Activated CD4-positive, alpha-beta T cell treated with anti-CD3 and anti-CD28 coated beads, Interleukin-2, amount 10 ng/mL, durations not matched to agents 7 days and 5 days (primary cell): Measurements from ENCODE around the gene TGFB3. TPM values are rescaled to one million over a fixed set of nuclear protein-coding genes. Genes with fewer than 3 reads are reported as not detected.
"Not testable (repeated sequence)": the region's sequence is repeated elsewhere in the genome, so short reads cannot be mapped to it uniquely, and the experiment has no call there.

ENCODE experiments used
- CTCF ChIA-PET: fragments of 350-600 bp; sonication (Branson Sonifier 250); formaldehyde crosslinking; loops from one replicate; lab custom pipeline; 2021; ENCODE audit warnings: antibody characterized with exemption; lab: Charles Lee
- POLR2A ChIA-PET: fragments of 350-600 bp; sonication (Branson Sonifier 250); formaldehyde crosslinking; loops from one replicate; lab custom pipeline; 2021; ENCODE audit warnings: antibody characterized with exemption; lab: Charles Lee
- DNase-seq: peaks from one replicate; pipeline ENCODE4 v3.0.0-alpha.2; 2020
- H3K27ac Mint-ChIP-seq: one replicate; pipeline ENCODE4 v1.8.0; 2021; ENCODE audit warnings: mild to moderate bottlenecking, moderate library complexity, mixed read lengths
- H3K27me3 Mint-ChIP-seq: one replicate; pipeline ENCODE4 v1.8.0; 2021; ENCODE audit warnings: mixed read lengths
- H3K36me3 Mint-ChIP-seq: one replicate; pipeline ENCODE4 v1.8.0; 2021; ENCODE audit warnings: low read depth, mixed read lengths
- H3K4me1 Mint-ChIP-seq: one replicate; pipeline ENCODE4 v1.8.0; 2021; ENCODE audit warnings: mixed read lengths
- H3K4me3 Mint-ChIP-seq: one replicate; pipeline ENCODE4 v1.8.0; 2021; ENCODE audit warnings: mild to moderate bottlenecking, moderate library complexity, mixed read lengths
- H3K9me3 Mint-ChIP-seq: one replicate; pipeline ENCODE4 v1.8.0; 2021; ENCODE audit warnings: mixed read lengths
- total RNA-seq, 2 experiments: library from RNA; stranded (reverse); gene quantifications; one replicate each; pipeline ENCODE4 v1.2.3, GENCODE V29; 2021

Gene TGFB3
- total RNA-seq: 1 to 10 TPM; 1.5 to 1.9 TPM

DNA sequence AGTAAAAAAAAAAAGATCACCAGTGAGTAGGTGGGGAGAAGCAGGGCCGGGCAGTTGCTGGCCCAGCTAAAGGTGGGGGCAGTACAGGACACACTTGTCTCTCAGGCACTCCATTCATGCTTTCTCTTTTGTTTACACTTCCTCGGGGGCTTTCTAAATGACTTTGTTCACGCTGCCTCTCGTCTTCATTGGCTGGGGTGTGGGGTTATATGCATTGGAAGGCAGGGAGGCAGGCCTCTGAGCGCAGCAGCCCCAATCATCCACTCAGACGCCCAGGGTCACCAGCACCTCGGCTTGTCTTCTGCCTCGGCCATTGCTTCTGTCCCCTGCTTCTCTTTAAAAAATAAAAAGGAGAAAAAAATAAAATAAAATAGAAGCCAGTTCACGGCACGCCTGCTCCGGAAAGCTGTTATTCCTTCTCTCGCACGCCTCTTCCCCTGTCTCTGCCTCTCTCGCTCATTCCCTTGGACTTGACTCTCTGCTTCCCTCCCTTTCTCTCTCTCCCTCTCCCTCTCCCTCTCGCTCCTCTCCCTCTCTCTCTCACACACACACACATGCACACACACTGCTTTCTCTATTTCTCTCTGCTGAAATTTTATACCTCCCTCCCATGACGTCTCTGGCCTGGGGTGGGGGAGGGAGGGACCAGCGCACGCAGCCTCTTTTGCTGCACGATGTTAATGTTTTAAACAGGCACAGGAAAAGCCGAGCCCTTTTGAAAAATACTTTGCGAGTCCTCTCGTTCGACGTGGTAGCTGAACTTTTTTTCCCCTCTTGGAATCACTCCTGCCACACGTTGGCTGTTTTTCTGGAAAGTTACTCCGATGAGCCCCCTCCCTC, at the start of gene TGFB3:
Gene TGFB3 (minus strand): TSS at position 570 of the 840 bp plus-strand sequence. CDS start 1,102 bp downstream, outside the sequence.
- Mint-ChIP-seq H3K36me3 (no peaks in the 10 kb centered on the region), H3K27ac (peak within 1 kb of the TSS; percentile 82), H3K4me1 (peaks cover 59% of the 10 kb centered on the region), H3K27me3 (peaks cover 6% of the 10 kb centered on the region), H3K9me3 (no peaks in the 10 kb centered on the region), H3K4me3 (peak within 1 kb of the TSS; percentile 72)
- peak; percentile 62 for DNase-seq
- POLR2A ChIA-PET: interaction anchor here (0.7 kb wide), 1 partner anchor 272 kb away, joined by 3 read pairs; no protein-coding TSS in a partner anchor
- CTCF ChIA-PET: interaction anchor here (0.7 to 5.7 kb wide), 11 partner anchors 8 to 321 kb away, joined by 3 to 38 read pairs (median 4); partner anchors contain the start of genes ERG28 and TTLL5

DNA sequence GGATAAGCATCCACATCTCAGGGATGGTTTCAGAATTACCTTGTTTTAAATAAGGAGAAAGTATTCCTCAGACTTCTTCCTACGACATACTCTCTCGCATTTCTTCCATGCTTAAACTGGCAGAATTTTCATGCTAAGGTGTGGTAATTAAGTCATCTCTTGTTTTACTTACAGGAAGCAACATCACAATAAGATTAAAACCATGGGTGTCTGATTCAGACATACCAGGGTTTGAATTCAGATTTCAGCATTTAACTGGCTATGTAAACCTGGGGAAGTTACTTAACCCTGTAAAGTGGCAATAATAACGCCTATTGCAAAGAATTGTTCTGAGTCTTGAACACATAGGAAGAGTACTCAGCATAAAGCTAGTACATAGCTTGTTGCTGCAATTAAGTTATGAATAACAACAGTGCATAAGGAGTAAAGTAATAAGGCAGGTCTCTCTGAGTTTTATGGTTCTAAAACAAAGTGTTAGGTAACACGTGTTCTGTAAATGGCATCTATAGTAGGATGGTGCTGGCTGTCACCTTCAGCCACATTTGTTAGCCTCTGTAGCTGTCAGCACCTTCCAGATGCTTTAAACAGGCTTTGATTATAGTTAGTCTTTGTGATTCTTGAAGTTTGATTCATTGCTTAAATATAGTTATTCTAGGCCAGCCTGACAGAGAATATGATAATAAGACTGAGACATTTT, 42.6 kb upstream of the TGFB3 start:
- Mint-ChIP-seq H3K27ac (no peak overlapping the region), H3K4me1 (no peaks in the 10 kb centered on the region), H3K27me3 (no peaks in the 10 kb centered on the region), H3K4me3 (no peak overlapping the region), H3K9me3 (peaks cover 10% of the 10 kb centered on the region), H3K36me3 (peaks cover 8% of the 10 kb centered on the region)
- CTCF ChIA-PET: no interaction called here
- POLR2A ChIA-PET: no interaction called here
- DNase-seq: no peak

DNA sequence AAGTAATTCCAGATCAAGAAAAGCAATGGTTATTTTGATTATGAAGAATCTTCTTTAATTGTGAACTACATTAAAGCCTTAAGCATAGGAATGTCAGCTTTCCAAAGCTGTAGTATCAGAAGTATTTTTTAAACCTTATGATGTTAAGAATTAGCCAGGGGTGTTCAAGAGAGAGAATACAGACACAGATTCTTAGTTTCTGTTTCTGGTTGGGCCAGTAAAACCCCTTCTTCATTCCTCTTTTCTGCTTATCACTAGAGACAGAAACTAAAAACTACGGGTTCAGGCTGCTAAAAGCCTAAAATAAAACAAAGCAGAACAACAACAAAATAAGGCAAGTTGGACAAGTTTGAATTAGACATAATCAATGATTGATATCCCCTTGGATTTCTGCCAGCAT, 42.0 kb upstream of the TGFB3 start:
- Mint-ChIP-seq H3K9me3 (peaks cover 12% of the 10 kb centered on the region), H3K27ac (no peak overlapping the region), H3K4me3 (no peak overlapping the region), H3K36me3 (peaks cover 13% of the 10 kb centered on the region), H3K27me3 (no peaks in the 10 kb centered on the region), H3K4me1 (no peaks in the 10 kb centered on the region)
- no peak for DNase-seq
- CTCF ChIA-PET: interaction anchor here (1.4 kb wide), 1 partner anchor 17 kb away, joined by 3 read pairs; no protein-coding TSS in a partner anchor
- POLR2A ChIA-PET: no interaction called here

DNA sequence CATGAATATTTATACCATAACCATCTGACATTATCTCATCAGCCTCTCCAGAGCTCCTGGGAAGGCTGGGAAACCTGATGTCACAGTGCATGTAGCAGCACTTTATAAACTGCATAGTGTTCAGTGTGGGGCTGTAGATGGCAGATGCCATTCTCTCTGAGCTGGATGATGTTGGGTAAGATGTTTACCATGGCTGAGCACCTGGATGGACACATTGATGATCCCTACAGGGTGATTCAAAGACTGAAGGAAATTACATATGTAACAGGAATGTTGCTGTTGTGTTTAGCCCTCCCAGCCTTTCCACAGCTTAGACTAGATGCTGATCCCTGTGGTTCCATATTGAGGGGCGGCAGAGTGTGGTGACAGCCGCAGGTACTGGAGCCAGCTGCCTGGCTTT, 41.2 kb upstream of the TGFB3 start:
- Mint-ChIP-seq H3K27me3 (no peaks in the 10 kb centered on the region), H3K27ac (no peak overlapping the region), H3K36me3 (peaks cover 13% of the 10 kb centered on the region), H3K4me1 (no peaks in the 10 kb centered on the region), H3K9me3 (peaks cover 12% of the 10 kb centered on the region), H3K4me3 (no peak overlapping the region)
- ChIA-PET POLR2A (no interaction called here), CTCF (interaction anchor here (1.4 kb wide), 1 partner anchor 18 kb away, joined by 3 read pairs; no protein-coding TSS in a partner anchor)
- DNase-seq: no peak

DNA sequence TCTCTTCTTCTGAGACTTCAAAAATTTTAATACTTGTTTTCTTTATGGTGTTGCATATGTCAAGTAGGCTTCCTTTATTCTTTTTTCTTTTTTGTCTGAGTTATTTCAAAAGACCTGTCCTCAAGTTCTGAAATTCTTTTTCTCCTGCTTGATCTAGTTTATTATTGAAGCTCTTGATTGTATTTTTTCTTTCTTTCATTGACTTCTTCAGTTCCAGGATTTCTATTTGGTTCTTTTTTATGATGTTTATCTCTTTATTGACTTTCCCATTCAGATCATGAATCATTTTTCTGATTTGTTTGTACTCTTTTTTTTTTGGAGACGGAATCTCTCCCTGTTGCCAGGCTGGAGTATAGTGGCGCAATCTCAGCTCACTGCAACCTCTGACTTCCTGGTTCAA, 37.9 kb upstream of the TGFB3 start:
- no peak overlapping the region for H3K4me3 Mint-ChIP-seq
- POLR2A ChIA-PET: no interaction called here
- CTCF ChIA-PET: interaction anchor here (1.3 kb wide), 2 partner anchors 14 to 18 kb away, joined by 3 read pairs; no protein-coding TSS in a partner anchor
- peaks cover 15% of the 10 kb centered on the region for H3K9me3 Mint-ChIP-seq
- H3K27ac Mint-ChIP-seq: no peak overlapping the region
- no peaks in the 10 kb centered on the region for H3K4me1 Mint-ChIP-seq
- H3K36me3 Mint-ChIP-seq: peaks cover 13% of the 10 kb centered on the region
- H3K27me3 Mint-ChIP-seq: no peaks in the 10 kb centered on the region
- no peak for DNase-seq

DNA sequence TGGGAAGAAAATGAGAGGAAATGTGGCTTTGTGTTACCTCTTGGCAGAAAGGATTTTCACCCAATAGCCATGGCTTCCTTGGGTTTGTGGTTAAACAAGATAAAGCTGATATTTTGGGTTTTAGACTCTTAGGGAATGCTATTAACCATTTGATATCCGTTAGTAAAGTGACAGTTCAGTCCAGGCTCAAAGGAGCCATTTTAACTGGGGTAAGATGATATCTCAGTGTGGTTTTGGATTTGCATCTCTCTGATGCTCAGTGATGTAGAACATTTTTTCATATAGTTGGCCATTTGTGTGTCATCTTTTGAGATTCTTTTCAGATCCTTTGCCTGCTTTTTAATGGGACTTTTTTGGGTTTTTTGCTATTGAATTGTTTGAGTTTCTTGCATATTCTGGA, 33.9 kb upstream of the TGFB3 start:
- no peaks in the 10 kb centered on the region for H3K4me1 Mint-ChIP-seq
- H3K9me3 Mint-ChIP-seq: peaks cover 15% of the 10 kb centered on the region
- CTCF ChIA-PET: no interaction called here
- POLR2A ChIA-PET: no interaction called here
- H3K27me3 Mint-ChIP-seq: no peaks in the 10 kb centered on the region
- H3K27ac Mint-ChIP-seq: no peak overlapping the region
- DNase-seq: no peak
- H3K36me3 Mint-ChIP-seq: peaks cover 13% of the 10 kb centered on the region
- H3K4me3 Mint-ChIP-seq: no peak overlapping the region

DNA sequence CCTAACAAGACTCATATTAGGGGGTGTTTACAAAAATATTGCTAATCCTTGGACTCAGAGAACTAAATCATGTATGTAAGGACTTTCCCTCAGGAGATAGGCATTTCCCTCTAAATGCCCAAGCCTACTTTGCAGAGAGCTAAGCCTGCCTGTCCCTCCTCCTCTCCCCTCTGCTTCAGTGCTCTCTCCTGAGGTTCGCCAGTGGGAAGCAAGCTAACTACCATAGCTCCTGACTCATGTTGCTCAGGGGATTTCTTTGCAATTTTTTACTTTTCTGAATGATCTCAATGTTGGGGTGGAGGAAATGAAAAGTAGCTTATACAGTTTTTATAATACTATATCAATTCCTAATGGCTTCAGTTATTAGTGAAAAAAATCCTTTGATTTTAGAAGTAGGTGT, 33.4 kb upstream of the TGFB3 start:
- H3K9me3 Mint-ChIP-seq: peaks cover 12% of the 10 kb centered on the region
- DNase-seq: no peak
- H3K4me3 Mint-ChIP-seq: no peak overlapping the region
- H3K4me1 Mint-ChIP-seq: no peaks in the 10 kb centered on the region
- H3K27me3 Mint-ChIP-seq: no peaks in the 10 kb centered on the region
- no peak overlapping the region for H3K27ac Mint-ChIP-seq
- CTCF ChIA-PET: no interaction called here
- POLR2A ChIA-PET: no interaction called here
- H3K36me3 Mint-ChIP-seq: peaks cover 10% of the 10 kb centered on the region

DNA sequence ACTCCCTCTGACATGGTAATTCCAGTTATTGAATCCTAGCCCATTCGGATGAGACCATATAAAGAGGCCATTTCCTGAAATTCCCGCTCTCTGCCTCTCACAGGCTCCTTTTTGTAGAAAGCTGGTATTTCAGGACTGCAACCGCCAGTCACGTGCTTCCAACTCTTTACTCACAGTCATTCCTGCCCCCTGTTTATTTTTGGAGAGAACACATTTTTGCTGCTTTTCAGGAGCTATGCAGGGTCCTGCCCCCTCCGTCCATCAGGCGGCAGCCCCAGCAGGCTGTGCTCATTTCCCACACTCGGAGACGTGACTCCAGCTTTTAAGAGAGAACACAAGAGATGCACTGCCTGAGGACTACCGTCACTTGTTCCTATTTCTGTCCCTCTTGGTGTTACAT, 30.6 kb upstream of the TGFB3 start:
- no peaks in the 10 kb centered on the region for H3K27me3 Mint-ChIP-seq
- POLR2A ChIA-PET: no interaction called here
- no peak overlapping the region for H3K27ac Mint-ChIP-seq
- DNase-seq: no peak
- CTCF ChIA-PET: no interaction called here
- H3K9me3 Mint-ChIP-seq: peaks cover 3% of the 10 kb centered on the region
- H3K4me1 Mint-ChIP-seq: no peaks in the 10 kb centered on the region
- no peaks in the 10 kb centered on the region for H3K36me3 Mint-ChIP-seq
- no peak overlapping the region for H3K4me3 Mint-ChIP-seq

DNA sequence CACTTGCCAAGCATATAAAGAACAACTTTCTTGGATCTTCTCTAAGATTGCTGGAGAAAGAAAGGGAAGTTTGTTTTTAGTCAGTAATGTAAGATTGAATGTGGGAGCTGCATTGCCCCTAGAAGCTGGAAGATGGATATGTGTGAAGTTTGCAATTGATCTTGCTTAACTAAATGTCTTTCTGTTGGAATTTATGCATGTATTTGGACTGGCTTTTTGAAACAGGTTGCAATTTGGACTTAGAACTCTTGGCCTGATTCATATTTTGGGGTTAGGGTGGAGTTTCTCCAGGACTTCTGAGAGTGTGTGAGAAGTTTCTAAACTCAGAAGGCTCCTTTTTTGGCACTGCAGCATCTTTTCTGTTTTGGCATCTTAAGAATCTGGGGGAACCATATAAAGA, 30.1 kb upstream of the TGFB3 start:
- POLR2A ChIA-PET: no interaction called here

DNA sequence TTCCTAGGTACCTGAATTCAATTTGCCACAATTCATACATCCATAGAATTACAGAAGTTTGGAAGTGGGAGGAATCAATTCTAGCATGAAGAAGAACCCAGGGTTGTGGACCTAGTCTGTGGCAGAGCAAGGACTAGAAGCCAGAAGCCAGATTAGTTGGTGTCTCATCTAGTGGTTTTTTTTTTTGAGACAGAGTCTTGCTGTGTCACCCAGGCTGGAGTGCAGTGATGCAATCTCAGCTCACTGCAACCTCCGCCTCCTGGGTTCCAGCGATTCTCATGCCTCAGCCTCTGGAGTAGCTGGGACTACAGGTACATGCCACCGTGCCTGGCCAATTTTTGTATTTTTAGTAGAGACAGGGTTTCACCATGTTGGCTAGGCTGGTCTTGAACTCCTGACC, 27.8 kb upstream of the TGFB3 start:
- H3K4me3 Mint-ChIP-seq, H3K36me3 Mint-ChIP-seq, H3K27ac Mint-ChIP-seq, H3K9me3 Mint-ChIP-seq, POLR2A ChIA-PET, H3K27me3 Mint-ChIP-seq, H3K4me1 Mint-ChIP-seq, DNase-seq: not testable (repeated sequence)
- CTCF ChIA-PET: interaction anchor here (0.7 to 1.8 kb wide), 4 partner anchors 12 to 301 kb away, joined by 3 to 4 read pairs (median 4); no protein-coding TSS in a partner anchor

More for the DNA sequence above, 30.1 kb upstream of the TGFB3 start:
- H3K36me3 Mint-ChIP-seq: no peaks in the 10 kb centered on the region
- no peaks in the 10 kb centered on the region for H3K9me3 Mint-ChIP-seq
- CTCF ChIA-PET: no interaction called here
- no peak for DNase-seq
- H3K4me1 Mint-ChIP-seq: no peaks in the 10 kb centered on the region
- H3K27me3 Mint-ChIP-seq: no peaks in the 10 kb centered on the region
- H3K27ac Mint-ChIP-seq: no peak overlapping the region
- no peak overlapping the region for H3K4me3 Mint-ChIP-seq

DNA sequence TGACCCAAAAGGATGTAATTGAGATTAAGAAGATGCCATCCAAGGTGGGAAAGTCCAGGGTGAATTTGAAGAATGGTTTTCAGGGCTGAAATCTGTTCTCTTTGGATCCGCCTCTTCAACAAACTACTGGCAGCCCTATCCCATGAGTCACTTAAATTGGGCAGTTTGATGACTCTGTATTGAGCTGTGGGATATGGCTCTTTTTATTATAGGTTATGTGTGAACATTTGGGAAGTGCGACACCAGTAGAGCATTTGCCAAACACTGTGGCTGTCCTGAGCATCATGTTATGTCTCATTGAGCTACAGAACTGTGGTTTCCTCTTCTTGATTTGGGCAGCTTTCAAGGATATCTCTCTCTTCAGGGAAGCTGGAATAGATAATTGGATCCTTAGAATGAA, 26.1 kb upstream of the TGFB3 start:
- H3K4me3 Mint-ChIP-seq: no peak overlapping the region
- H3K36me3 Mint-ChIP-seq: peaks cover 8% of the 10 kb centered on the region
- ChIA-PET POLR2A (interaction anchor here (0.6 kb wide), 1 partner anchor 302 kb away, joined by 5 read pairs; no protein-coding TSS in a partner anchor), CTCF (interaction anchor here (1.8 kb wide), 1 partner anchor 29 kb away, joined by 4 read pairs; no protein-coding TSS in a partner anchor)
- no peak for DNase-seq
- H3K9me3 Mint-ChIP-seq: peaks cover 8% of the 10 kb centered on the region
- H3K4me1 Mint-ChIP-seq: no peaks in the 10 kb centered on the region
- no peaks in the 10 kb centered on the region for H3K27me3 Mint-ChIP-seq
- H3K27ac Mint-ChIP-seq: no peak overlapping the region

DNA sequence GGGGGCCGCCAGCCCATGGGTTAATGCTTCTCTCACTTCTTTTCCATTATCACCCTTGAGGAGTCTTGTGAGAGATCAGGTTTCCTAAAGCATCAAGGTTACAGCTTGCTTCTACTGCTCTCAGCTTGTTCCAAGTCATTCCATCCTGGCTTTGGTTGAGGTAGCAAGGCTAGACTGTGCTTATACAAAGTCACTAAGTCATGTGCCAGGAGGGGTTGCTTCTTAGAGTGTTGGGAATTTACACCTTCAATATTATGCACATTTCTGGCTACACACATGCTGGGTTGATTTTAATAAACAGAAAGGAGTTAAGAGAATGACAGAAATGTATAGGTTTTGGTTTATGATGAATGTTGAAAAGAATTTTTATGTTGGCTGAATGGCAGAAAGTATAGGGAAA, 25.6 kb upstream of the TGFB3 start:
- peaks cover 11% of the 10 kb centered on the region for H3K36me3 Mint-ChIP-seq
- no peak overlapping the region for H3K27ac Mint-ChIP-seq
- ChIA-PET POLR2A (interaction anchor here (0.6 kb wide), 1 partner anchor 302 kb away, joined by 5 read pairs; no protein-coding TSS in a partner anchor), CTCF (interaction anchor here (0.7 to 2.6 kb wide), 3 partner anchors 25 to 132 kb away, joined by 3 to 9 read pairs (median 4); partner anchors contain the start of gene TGFB3)
- H3K4me3 Mint-ChIP-seq: no peak overlapping the region
- H3K27me3 Mint-ChIP-seq: no peaks in the 10 kb centered on the region
- no peaks in the 10 kb centered on the region for H3K4me1 Mint-ChIP-seq
- DNase-seq: no peak
- peaks cover 8% of the 10 kb centered on the region for H3K9me3 Mint-ChIP-seq
